ENCODE measurements around the gene FBLL1. TPM values are rescaled to one million over a fixed set of nuclear protein-coding genes. Genes with fewer than 3 reads are reported as not detected.

Gene FBLL1
- total RNA-seq, 6 experiments from 2014 or later: 0.26 to 0.49 (median 0.38) TPM; not detected in 3

DNA sequence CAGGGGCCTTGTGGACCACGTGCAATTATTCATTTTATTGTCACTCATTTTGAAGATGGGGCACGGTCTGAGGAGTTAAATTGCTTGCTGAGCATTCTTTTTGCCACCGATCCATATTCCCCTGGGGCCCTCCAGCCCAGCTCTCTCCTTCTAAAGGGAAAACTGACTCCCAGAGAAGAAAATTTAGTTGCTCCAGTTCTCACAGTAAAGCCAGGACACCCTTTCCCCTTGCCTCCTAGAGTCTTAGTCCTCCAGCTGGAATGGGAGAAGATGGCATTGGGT, 51.1 kb downstream of the FBLL1 start:
- Histone ChIP-seq H3K36me3 (no peaks in the 10 kb centered on the region), H3K9me3 (no peaks in the 10 kb centered on the region), H3K27me3 (no peaks in the 10 kb centered on the region), H3K4me3 (peak overlapping the region in 2 of 3 donors; percentile 97 to 99), H3K4me1 (peaks cover 0 to 25% (median 8%) of the 10 kb centered on the region in 4 donors), H3K27ac (peak overlapping the region; percentile 71 to 96 (median 88))
- DNase-seq (no peak), ATAC-seq (no peak)
- intact Hi-C loops (cut with DNase I): no loop called here
- WGBS (ENCODE audit: insufficient coverage, low coverage, low lambda C conversion rate, missing lambda C conversion rate): 41% methylated on average over 3 of the region's 3 CpGs
- TF ChIP-seq, protein P1, sequence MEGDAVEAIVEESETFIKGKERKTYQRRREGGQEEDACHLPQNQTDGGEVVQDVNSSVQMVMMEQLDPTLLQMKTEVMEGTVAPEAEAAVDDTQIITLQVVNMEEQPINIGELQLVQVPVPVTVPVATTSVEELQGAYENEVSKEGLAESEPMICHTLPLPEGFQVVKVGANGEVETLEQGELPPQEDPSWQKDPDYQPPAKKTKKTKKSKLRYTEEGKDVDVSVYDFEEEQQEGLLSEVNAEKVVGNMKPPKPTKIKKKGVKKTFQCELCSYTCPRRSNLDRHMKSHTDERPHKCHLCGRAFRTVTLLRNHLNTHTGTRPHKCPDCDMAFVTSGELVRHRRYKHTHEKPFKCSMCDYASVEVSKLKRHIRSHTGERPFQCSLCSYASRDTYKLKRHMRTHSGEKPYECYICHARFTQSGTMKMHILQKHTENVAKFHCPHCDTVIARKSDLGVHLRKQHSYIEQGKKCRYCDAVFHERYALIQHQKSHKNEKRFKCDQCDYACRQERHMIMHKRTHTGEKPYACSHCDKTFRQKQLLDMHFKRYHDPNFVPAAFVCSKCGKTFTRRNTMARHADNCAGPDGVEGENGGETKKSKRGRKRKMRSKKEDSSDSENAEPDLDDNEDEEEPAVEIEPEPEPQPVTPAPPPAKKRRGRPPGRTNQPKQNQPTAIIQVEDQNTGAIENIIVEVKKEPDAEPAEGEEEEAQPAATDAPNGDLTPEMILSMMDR (IDR thresholded peaks at IDR 0.05): no peak
- TF ChIP-seq POLR2A (IDR thresholded peaks at IDR 0.05): no peak

Small RNAs within 50 kb of the gene (microRNA-seq; reads per million reads assigned to microRNA genes)
- gene MIR103A1 (0 reads per million in 2 donors), gene MIR103B1 (0 reads per million in 2 donors)

Small RNAs within 50 kb of the gene (small RNA-seq; reads per million reads assigned to genes)
- 0.10 to 0.26 reads per million in 2 experiments for gene MIR103A1

Other genes with a start within 250 kb of the FBLL1 start
- 10 to 100 TPM in 5 of 6 experiments, 1 to 10 TPM in 1; 9.6 to 74.4 (median 23.5) TPM for gene WWC1, start 237.7 kb upstream of the FBLL1 start, total RNA-seq
- gene RARS1, start 42.8 kb upstream of the FBLL1 start, total RNA-seq: 10 to 100 TPM; 25.7 to 41.1 (median 38.9) TPM
- 10 to 100 TPM; 30.1 to 85.4 (median 46.3) TPM for gene PANK3, start 50.1 kb downstream of the FBLL1 start, total RNA-seq

All from right lobe of liver (tissue), 6 donors.